HG02763 (cell line): ENCODE data around the gene FGF5.

ENCODE experiments used
- ATAC-seq: cut with Tn5 transposase; IDR thresholded peaks from one replicate; pipeline ENCODE4 v1.9.1; 2021; ENCODE audit warnings: mild to moderate bottlenecking, moderate library complexity; ENCODE audit not compliant: unreplicated experiment

Gene FGF5

DNA sequence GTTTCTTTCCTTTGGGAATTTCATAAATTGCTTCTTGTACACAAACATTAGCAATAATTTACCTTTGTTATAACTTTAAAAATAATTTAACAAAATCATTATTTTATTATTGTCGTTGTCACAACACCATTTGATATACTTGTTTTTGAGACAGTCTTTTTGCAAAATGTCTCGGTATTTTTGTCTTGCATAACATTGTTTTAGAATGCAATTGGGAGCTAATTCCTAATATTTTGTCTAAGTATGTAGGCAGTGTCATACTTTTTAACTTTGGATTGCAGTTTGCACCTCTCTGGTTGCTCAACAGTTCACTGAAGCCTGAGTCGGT, 68.7 kb downstream of the FGF5 start:
- ATAC-seq: no peak

DNA sequence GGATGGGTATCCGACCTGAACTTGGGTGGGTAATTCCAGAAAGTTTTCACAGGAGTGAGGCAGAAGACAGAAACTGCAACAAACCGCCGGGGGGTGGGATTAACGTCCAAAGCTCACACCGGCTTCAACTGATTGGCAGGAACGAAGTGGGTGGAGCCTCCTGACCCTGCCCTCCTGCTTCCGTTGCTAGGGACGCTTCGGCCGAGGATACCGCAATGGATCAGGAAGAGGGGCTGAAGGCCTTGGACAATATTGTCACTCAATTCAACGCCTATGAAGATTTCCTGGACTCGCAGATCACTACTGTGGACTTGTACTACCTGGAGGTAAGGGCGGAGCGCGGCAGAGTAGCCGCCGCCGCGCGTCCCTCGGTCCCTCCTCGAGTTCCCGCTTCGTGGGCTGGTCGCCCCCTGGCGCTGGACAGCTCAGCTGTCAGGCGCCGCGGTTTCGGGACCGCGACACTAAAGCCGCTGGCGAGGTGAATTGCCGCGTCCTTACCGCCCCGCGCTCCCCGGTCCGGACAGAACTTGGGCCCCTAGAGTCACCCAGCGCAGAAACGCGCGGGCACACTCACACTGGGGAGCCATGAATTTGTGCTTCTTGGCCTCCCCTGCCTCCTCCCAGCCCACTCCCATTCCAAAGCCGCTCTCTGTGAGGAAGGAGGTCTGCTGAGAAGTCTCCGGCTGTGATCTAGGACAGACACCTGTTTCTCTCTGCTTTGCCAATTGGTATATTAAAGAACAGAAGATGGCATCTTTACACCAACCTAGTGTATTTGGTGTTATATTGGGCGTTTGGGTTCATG, 69.3 kb downstream of the FGF5 start, which contains the start of gene CFAP299:
Gene CFAP299, plus strand, starts transcription at position 177 of the 805 bp plus-strand sequence.
- ATAC-seq: peak; percentile 98

DNA sequence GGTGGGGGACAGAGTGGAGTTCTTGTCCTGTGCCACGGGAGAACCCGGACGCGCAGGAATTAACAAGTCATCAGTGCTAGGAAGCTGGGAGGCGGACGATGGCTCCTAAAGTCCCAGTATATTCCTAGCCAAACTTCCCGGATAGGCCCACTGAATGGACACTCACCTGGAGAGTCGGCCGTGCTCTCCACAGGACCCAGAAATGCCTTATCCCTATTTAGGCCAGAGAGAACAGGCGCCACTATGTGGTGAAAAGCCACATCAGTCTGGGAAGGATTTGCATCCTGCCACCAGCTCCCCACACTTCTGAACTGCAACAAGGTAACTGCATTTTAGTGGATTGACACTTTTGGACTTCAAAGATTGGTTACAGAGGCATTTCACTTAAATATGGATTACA, 70.1 kb downstream of the FGF5 start:
- ATAC-seq: no peak

DNA sequence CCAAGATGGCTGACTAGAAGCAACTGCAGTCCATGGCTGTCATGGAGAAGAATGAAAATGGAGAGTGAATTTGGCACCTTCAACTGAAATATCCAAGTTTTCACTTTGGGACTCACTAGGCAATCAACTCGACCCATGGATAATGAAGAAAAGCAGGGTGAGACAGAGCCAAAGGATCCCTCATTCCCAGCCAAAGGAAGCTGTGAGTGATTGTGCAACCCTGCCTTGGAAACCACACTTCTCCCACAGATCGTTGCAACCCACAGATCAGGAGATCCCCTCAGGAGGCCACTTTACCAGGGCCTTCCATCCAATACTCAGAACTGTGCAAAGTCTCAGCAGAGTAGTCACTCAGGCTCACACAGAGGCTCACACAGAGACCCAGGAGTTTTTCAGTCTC, 73.6 kb downstream of the FGF5 start:
- no peak for ATAC-seq
